Trophoblast cell (in vitro differentiated cells and primary cell): Measurements from ENCODE around the gene CHIA.
A peak's percentile ranks its signal among the peaks of the same experiment; 100 is the strongest.

Source experiments
- DNase-seq, 2 donors: peaks; one replicate each; pipeline ENCODE4 v3.0.0-alpha.2; 2016
- H2AFZ ChIP-seq: 2 replicates; pipeline ENCODE4 v1.6.1; 2013; ENCODE audit warnings: low read length, moderate library complexity, mild to moderate bottlenecking; ENCODE audit not compliant: insufficient read depth, poor library complexity
- H2AK5ac ChIP-seq: 2 replicates; pipeline ENCODE4 v1.6.1; 2013; ENCODE audit warnings: mild to moderate bottlenecking, low read length
- H2BK120ac ChIP-seq: 2 replicates; pipeline ENCODE4 v1.6.1; 2013; ENCODE audit warnings: low read length, mild to moderate bottlenecking, moderate library complexity; ENCODE audit not compliant: insufficient read depth, poor library complexity
- H2BK12ac ChIP-seq: 2 replicates; pipeline ENCODE4 v1.6.1; 2013; ENCODE audit warnings: mild to moderate bottlenecking, low read length, moderate library complexity
- H2BK5ac ChIP-seq: 2 replicates; pipeline ENCODE4 v1.6.1; 2013; ENCODE audit warnings: low read length, low read depth, moderate library complexity, mild to moderate bottlenecking; ENCODE audit not compliant: poor library complexity
- H3K14ac ChIP-seq: 2 replicates; pipeline ENCODE4 v1.6.1; 2013; ENCODE audit warnings: mild to moderate bottlenecking, low read length
- H3K18ac ChIP-seq: 2 replicates; pipeline ENCODE4 v1.6.1; 2013; ENCODE audit warnings: mild to moderate bottlenecking, low read length
- H3K23ac ChIP-seq: 2 replicates; pipeline ENCODE4 v1.6.1; 2013; ENCODE audit warnings: low read length
- H3K27ac ChIP-seq: 2 replicates; pipeline ENCODE4 v1.5.1; 2013; ENCODE audit warnings: low read depth, mild to moderate bottlenecking, inconsistent platforms, low read length, moderate library complexity
- H3K27me3 ChIP-seq: 2 replicates; pipeline ENCODE4 v1.6.1; 2013; ENCODE audit warnings: inconsistent platforms, mild to moderate bottlenecking, low read length, moderate library complexity; ENCODE audit not compliant: insufficient read depth
- H3K36me3 ChIP-seq, 2 experiments: 1 replicate in 1 of 2; 2 replicates in 1 of 2; pipeline ENCODE4 v1.6.1; 2013; ENCODE audit warnings: low read length in 2 of 2, mild to moderate bottlenecking in 2 of 2, moderate library complexity in 1 of 2; ENCODE audit not compliant: insufficient read depth in 2 of 2, control insufficient read depth in 1 of 2
- H3K4ac ChIP-seq: 2 replicates; pipeline ENCODE4 v1.6.1; 2013; ENCODE audit warnings: low read depth, mild to moderate bottlenecking, low read length, moderate library complexity
- H3K4me1 ChIP-seq, 2 experiments: 1 replicate in 1 of 2; 2 replicates in 1 of 2; pipeline ENCODE4 v1.6.1; 2013; ENCODE audit warnings: low read length in 2 of 2, mild to moderate bottlenecking in 2 of 2, moderate library complexity in 1 of 2; ENCODE audit not compliant: insufficient read depth in 2 of 2, control insufficient read depth in 1 of 2
- H3K4me2 ChIP-seq: 2 replicates; pipeline ENCODE4 v1.6.1; 2013; ENCODE audit warnings: inconsistent platforms, mild to moderate bottlenecking, low read length, moderate library complexity
- H3K4me3 ChIP-seq: 2 replicates; pipeline ENCODE4 v1.5.1; 2013; ENCODE audit warnings: mild to moderate bottlenecking, low read depth, low read length, inconsistent platforms
- H3K79me1 ChIP-seq: one replicate; pipeline ENCODE4 v1.6.1; 2013; ENCODE audit warnings: low read length
- H3K79me2 ChIP-seq: 2 replicates; pipeline ENCODE4 v1.6.1; 2013; ENCODE audit warnings: low read length, mild to moderate bottlenecking; ENCODE audit not compliant: control insufficient read depth, insufficient read depth, poor library complexity
- H3K9ac ChIP-seq: 2 replicates; pipeline ENCODE4 v1.6.1; 2013; ENCODE audit warnings: mild to moderate bottlenecking, low read length
- H3K9me3 ChIP-seq: 2 replicates; pipeline ENCODE4 v1.6.1; 2013; ENCODE audit warnings: low read depth, mild to moderate bottlenecking, control low read depth, inconsistent platforms, low read length; ENCODE audit not compliant: insufficient read depth
- H4K12ac ChIP-seq: 2 replicates; pipeline ENCODE4 v1.6.1; 2013; ENCODE audit warnings: low read depth, mild to moderate bottlenecking, low read length, moderate library complexity
- H4K8ac ChIP-seq: 2 replicates; pipeline ENCODE4 v1.6.1; 2013; ENCODE audit warnings: low read depth, mild to moderate bottlenecking, low read length, moderate library complexity
- H4K91ac ChIP-seq: one replicate; pipeline ENCODE4 v1.6.1; 2013; ENCODE audit warnings: low read depth, mild to moderate bottlenecking, low read length, moderate library complexity
- WGBS: extraction: QIAGEN DNeasy Blood & Tissue Kit; methylation state at CpG from one replicate; pipeline ENCODE4 v1.1.7; 2013; ENCODE audit warnings: missing lambda C conversion rate; ENCODE audit not compliant: insufficient read length, insufficient coverage; ENCODE audit errors: extremely low coverage; 5-methylcytosine and 5-hydroxymethylcytosine counted together

Gene CHIA

GRCh38 chr1:111249960-111250359, 40.7 kb upstream of the CHIA start:
- Histone ChIP-seq H3K4me1 (peaks cover 6 to 8% of the 10 kb centered on the region in 2 experiments), H3K4ac (no peak overlapping the region), H2AK5ac (no peak overlapping the region), H3K9ac (no peak overlapping the region), H3K79me1 (no peaks in the 10 kb centered on the region), H3K4me3 (no peak overlapping the region), H3K36me3 (no peaks in the 10 kb centered on the region), H4K12ac (no peak overlapping the region), H4K8ac (no peak overlapping the region), H2BK5ac (no peak overlapping the region), H3K9me3 (peaks cover 1% of the 10 kb centered on the region), H4K91ac (no peak overlapping the region), H3K79me2 (no peaks in the 10 kb centered on the region), H2AFZ (no peak overlapping the region), H2BK12ac (no peak overlapping the region), H3K4me2 (peak overlapping the region; percentile 19), H3K23ac (no peak overlapping the region), H3K14ac (no peak overlapping the region), H3K27ac (no peak overlapping the region), H2BK120ac (no peak overlapping the region), H3K27me3 (no peaks in the 10 kb centered on the region), H3K18ac (no peak overlapping the region)
- no CpG with 5 or more reads among the region's 4 CpGs for WGBS
- no peak for DNase-seq

GRCh38 chr1:111251570-111251969, 39.1 kb upstream of the CHIA start:
- no peak overlapping the region for H2BK5ac ChIP-seq
- no peak overlapping the region for H3K23ac ChIP-seq
- peak overlapping the region; percentile 38 for H2BK12ac ChIP-seq
- H4K12ac ChIP-seq = no peak overlapping the region
- H2AK5ac ChIP-seq = no peak overlapping the region
- H3K9ac ChIP-seq = no peak overlapping the region
- no peak overlapping the region for H3K14ac ChIP-seq
- no peak overlapping the region for H4K8ac ChIP-seq
- peaks cover 8% of the 10 kb centered on the region in 2 experiments for H3K4me1 ChIP-seq
- H3K79me1 ChIP-seq = no peaks in the 10 kb centered on the region
- no CpG with 5 or more reads among the region's 8 CpGs for WGBS
- peaks cover 1% of the 10 kb centered on the region for H3K9me3 ChIP-seq
- H3K4me3 ChIP-seq = no peak overlapping the region
- H4K91ac ChIP-seq = peak overlapping the region; percentile 27
- no peaks in the 10 kb centered on the region for H3K27me3 ChIP-seq
- H2AFZ ChIP-seq = no peak overlapping the region
- no peaks in the 10 kb centered on the region for H3K36me3 ChIP-seq
- H3K27ac ChIP-seq = no peak overlapping the region
- no peak overlapping the region for H3K4me2 ChIP-seq
- no peak overlapping the region for H2BK120ac ChIP-seq
- H3K18ac ChIP-seq = no peak overlapping the region
- no peaks in the 10 kb centered on the region for H3K79me2 ChIP-seq
- H3K4ac ChIP-seq = no peak overlapping the region
- no peak for DNase-seq

GRCh38 chr1:111252786-111253185, 37.9 kb upstream of the CHIA start:
- Histone ChIP-seq H2AK5ac (no peak overlapping the region), H2AFZ (no peak overlapping the region), H2BK120ac (no peak overlapping the region), H3K4me3 (no peak overlapping the region), H2BK5ac (no peak overlapping the region), H4K12ac (no peak overlapping the region), H3K27me3 (no peaks in the 10 kb centered on the region), H3K36me3 (no peaks in the 10 kb centered on the region), H2BK12ac (no peak overlapping the region), H3K14ac (no peak overlapping the region), H3K27ac (no peak overlapping the region), H3K18ac (no peak overlapping the region), H3K23ac (no peak overlapping the region), H3K79me1 (no peaks in the 10 kb centered on the region), H3K79me2 (no peaks in the 10 kb centered on the region), H3K4me1 (peaks cover 8% of the 10 kb centered on the region in 2 experiments), H3K9me3 (peaks cover 1% of the 10 kb centered on the region), H3K4ac (no peak overlapping the region), H3K9ac (no peak overlapping the region), H4K91ac (no peak overlapping the region), H4K8ac (no peak overlapping the region), H3K4me2 (no peak overlapping the region)
- WGBS = no CpG with 5 or more reads among the region's 2 CpGs
- DNase-seq = no peak

- H2BK120ac ChIP-seq = no peak overlapping the region
These were observed 36.8 kb upstream of the CHIA start for GRCh38 chr1:111253876-111254275.

More at GRCh38 chr1:111253876-111254275, 36.8 kb upstream of the CHIA start:
- Histone ChIP-seq H4K91ac (no peak overlapping the region), H2AK5ac (no peak overlapping the region), H2BK5ac (no peak overlapping the region), H3K4me2 (no peak overlapping the region), H3K79me2 (no peaks in the 10 kb centered on the region), H3K4me1 (peaks cover 8% of the 10 kb centered on the region in 2 experiments), H3K27me3 (no peaks in the 10 kb centered on the region), H3K79me1 (no peaks in the 10 kb centered on the region), H3K23ac (no peak overlapping the region), H3K9ac (no peak overlapping the region), H3K4ac (no peak overlapping the region), H2AFZ (no peak overlapping the region), H3K9me3 (peaks cover 1% of the 10 kb centered on the region), H3K36me3 (no peaks in the 10 kb centered on the region), H3K18ac (no peak overlapping the region), H2BK12ac (no peak overlapping the region), H4K12ac (no peak overlapping the region), H4K8ac (no peak overlapping the region), H3K4me3 (no peak overlapping the region), H3K27ac (no peak overlapping the region), H3K14ac (no peak overlapping the region)
- no CpG with 5 or more reads among the region's 1 CpG for WGBS
- DNase-seq = no peak
